Upper lobe of right lung (tissue), 1 donor: Measurements from ENCODE around the gene NAT16. TPM values are rescaled to one million over a fixed set of nuclear protein-coding genes. Genes with fewer than 3 reads are reported as not detected.

ENCODE experiments used
- ATAC-seq: fragments of 200-7000 bp; cut with Tn5 transposase; one replicate; pipeline ENCODE4 v1.9.1; 2020; ENCODE audit warnings: mild to moderate bottlenecking, moderate library complexity
- DNase-seq: peaks from one replicate; pipeline ENCODE4 v3.0.0-alpha.2; 2020
- H3K27ac ChIP-seq: fragments of 200-600 bp; one replicate; pipeline ENCODE4 v1.8.0; 2022
- H3K27me3 ChIP-seq: fragments of 200-600 bp; one replicate; pipeline ENCODE4 v1.8.0; 2022; ENCODE audit warnings: mild to moderate bottlenecking
- H3K36me3 ChIP-seq: fragments of 200-600 bp; one replicate; pipeline ENCODE4 v1.8.0; 2022
- H3K4me1 ChIP-seq: fragments of 200-600 bp; one replicate; pipeline ENCODE4 v1.8.0; 2022
- H3K4me3 ChIP-seq: fragments of 200-600 bp; one replicate; pipeline ENCODE4 v1.8.0; 2022; ENCODE audit warnings: mild to moderate bottlenecking
- H3K9me3 ChIP-seq: fragments of 200-600 bp; one replicate; pipeline ENCODE4 v1.8.0; 2022
- CTCF ChIP-seq: fragments of 200-600 bp; IDR thresholded peaks from one replicate; pipeline ENCODE4 v1.8.0; 2022; ENCODE audit warnings: antibody characterized with exemption
- intact Hi-C: fragments of 100-400 bp; cut with DNase I; formaldehyde crosslinking; loops from one replicate; pipeline ENCODE4 v1.11.0; 2022
- total RNA-seq: library from RNA; stranded (reverse); fragmentation: NEBNext Ultra II Directional; extraction: Animal tissue kit (Norgen Biotek cat#: 25700); gene quantifications from one replicate; pipeline ENCODE4 v1.2.1, GENCODE V29; 2021
- donor health status: DM: no; HTN: yes; CAD: no; lungs with severe emphysema.

The NAT16 gene
- total RNA-seq, 1 donor from 2014 or later: not detected

- DNase-seq (no peak), ATAC-seq (no peak)
- no peaks in the 10 kb centered on the region for H3K9me3 ChIP-seq
- peaks cover 23% of the 10 kb centered on the region for H3K27me3 ChIP-seq
- no peak overlapping the region for H3K4me3 ChIP-seq
- H3K4me1 ChIP-seq: peaks cover 27% of the 10 kb centered on the region
- peaks cover 15% of the 10 kb centered on the region for H3K36me3 ChIP-seq
- no peak for TF ChIP-seq CTCF
- intact Hi-C loops: no loop called here
- H3K27ac ChIP-seq: no peak overlapping the region
Observed at GRCh38 chr7:101159696-101160674, 20.1 kb downstream of the NAT16 start.

- Histone ChIP-seq H3K27me3 (no peaks in the 10 kb centered on the region), H3K4me3 (no peak overlapping the region), H3K4me1 (peaks cover 8% of the 10 kb centered on the region), H3K36me3 (peaks cover 15% of the 10 kb centered on the region), H3K27ac (no peak overlapping the region), H3K9me3 (no peaks in the 10 kb centered on the region)
- no peak for TF ChIP-seq CTCF
- no peak for DNase-seq
- no peak for ATAC-seq
- intact Hi-C loops: no loop called here
Observed at GRCh38 chr7:101156866-101157589, 23.1 kb downstream of the NAT16 start.

GRCh38 chr7:101156277-101156676, 23.8 kb downstream of the NAT16 start:
- intact Hi-C loops: no loop called here
- Histone ChIP-seq H3K4me3 (no peak overlapping the region), H3K27ac (no peak overlapping the region), H3K27me3 (no peaks in the 10 kb centered on the region), H3K4me1 (peaks cover 8% of the 10 kb centered on the region), H3K36me3 (peaks cover 15% of the 10 kb centered on the region), H3K9me3 (no peaks in the 10 kb centered on the region)
- no peak for DNase-seq
- no peak for TF ChIP-seq CTCF
- no peak for ATAC-seq

- H3K27ac ChIP-seq: peak overlapping the region; percentile 51
- no peaks in the 10 kb centered on the region for H3K9me3 ChIP-seq
- TF ChIP-seq CTCF: no peak
- peaks cover 8% of the 10 kb centered on the region for H3K4me1 ChIP-seq
- intact Hi-C loops: no loop called here
- peaks cover 15% of the 10 kb centered on the region for H3K36me3 ChIP-seq
- peak overlapping the region; percentile 83 for H3K4me3 ChIP-seq
- no peak for ATAC-seq
- no peak for DNase-seq
- no peaks in the 10 kb centered on the region for H3K27me3 ChIP-seq
Observed at GRCh38 chr7:101155303-101155702, 24.8 kb downstream of the NAT16 start.

- peaks cover 8% of the 10 kb centered on the region for H3K4me1 ChIP-seq
- peaks cover 15% of the 10 kb centered on the region for H3K36me3 ChIP-seq
- peak overlapping the region; percentile 51 for H3K27ac ChIP-seq
- peak; percentile 36 for ATAC-seq
- no peak for TF ChIP-seq CTCF
- no peaks in the 10 kb centered on the region for H3K27me3 ChIP-seq
- H3K9me3 ChIP-seq: no peaks in the 10 kb centered on the region
- DNase-seq: no peak
- intact Hi-C loops: no loop called here
- peak overlapping the region; percentile 83 for H3K4me3 ChIP-seq
Observed at GRCh38 chr7:101154693-101155102, 25.4 kb downstream of the NAT16 start.
